Measurements from ENCODE around the gene RBM19. TPM values are rescaled to one million over a fixed set of nuclear protein-coding genes. Genes with fewer than 3 reads are reported as not detected.

RBM19 gene
- total RNA-seq, 1 donor from 2014 or later: 30.6 TPM

DNA sequence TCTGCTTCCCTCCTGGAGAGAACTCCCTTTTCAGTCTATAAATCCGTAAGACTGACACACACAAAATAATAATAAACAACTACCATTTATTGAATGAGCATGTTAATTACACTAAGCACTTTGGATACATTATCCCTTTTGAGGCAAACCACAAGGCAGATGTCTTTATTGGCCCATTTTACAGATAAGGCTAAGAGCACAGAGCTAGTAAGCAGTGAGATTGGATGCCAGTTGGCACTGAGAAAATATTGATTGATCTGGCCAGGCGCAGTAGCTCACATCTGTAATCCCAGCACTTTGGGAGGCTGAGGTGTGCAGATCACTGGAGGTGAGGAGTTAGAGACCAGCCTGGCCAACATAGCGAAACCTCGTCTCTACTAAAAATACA is 21.9 kb upstream of the RBM19 start:
- DNase-seq (ENCODE audit: low spot score): no peak

DNA sequence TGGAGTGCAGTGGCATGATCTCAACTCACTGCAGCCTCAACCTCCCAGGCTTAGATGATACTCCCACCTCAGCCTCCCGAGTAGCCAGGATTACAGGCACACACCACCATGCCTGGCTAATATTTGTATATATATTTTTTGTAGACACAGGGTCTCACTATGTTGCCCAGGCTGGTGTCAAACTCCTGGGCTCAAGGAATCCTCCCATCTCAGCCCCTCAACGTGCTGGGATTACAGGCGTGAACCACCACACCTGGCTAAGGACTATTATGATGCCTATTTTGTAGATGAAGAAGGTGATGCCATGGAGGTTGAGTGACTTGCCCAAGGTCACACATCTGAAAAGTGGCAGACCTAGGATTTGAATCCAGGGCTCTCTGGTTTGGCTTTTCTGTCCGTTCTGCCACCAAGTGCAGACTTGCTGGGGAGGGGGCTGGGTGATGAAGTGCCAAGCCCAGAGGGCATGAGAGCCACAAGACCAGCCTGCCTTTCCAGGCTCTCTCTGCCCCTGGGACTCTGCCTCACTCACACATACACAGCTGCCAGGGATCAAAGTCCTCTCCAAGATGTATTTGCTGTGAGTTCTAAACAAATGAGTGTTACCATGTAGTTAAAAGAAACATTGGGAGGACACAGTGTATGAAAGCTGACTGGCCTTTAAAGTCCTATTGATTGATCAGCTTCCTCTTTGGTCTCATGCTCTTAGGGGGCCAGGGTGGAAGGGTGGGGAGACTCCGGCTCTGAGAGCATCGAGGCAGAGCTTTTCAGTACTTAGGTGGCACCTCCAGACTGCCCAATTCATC is 21.3 kb upstream of the RBM19 start:
- DNase-seq (ENCODE audit: low spot score): peak; percentile 20

DNA sequence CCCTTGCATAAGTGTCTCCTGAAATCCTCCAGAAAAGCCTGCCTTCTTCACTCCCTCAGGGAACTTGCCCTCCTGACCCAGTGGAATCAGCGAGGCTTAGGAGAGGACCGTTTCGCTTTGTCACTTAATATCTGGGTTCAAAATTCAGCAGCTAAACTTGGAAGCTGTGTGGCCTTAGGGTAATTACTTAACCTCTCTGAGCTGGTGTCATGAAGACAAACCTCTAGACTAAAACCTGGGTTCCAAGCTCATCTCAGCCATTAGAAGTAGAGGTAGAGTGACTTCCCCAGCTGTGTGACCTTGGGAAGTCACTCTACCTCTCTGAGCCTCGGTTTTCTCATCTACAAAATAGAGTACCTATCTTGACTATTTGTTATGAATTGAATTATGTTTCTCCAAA is 18.3 kb upstream of the RBM19 start:
- no peak for DNase-seq (ENCODE audit: low spot score)

DNA sequence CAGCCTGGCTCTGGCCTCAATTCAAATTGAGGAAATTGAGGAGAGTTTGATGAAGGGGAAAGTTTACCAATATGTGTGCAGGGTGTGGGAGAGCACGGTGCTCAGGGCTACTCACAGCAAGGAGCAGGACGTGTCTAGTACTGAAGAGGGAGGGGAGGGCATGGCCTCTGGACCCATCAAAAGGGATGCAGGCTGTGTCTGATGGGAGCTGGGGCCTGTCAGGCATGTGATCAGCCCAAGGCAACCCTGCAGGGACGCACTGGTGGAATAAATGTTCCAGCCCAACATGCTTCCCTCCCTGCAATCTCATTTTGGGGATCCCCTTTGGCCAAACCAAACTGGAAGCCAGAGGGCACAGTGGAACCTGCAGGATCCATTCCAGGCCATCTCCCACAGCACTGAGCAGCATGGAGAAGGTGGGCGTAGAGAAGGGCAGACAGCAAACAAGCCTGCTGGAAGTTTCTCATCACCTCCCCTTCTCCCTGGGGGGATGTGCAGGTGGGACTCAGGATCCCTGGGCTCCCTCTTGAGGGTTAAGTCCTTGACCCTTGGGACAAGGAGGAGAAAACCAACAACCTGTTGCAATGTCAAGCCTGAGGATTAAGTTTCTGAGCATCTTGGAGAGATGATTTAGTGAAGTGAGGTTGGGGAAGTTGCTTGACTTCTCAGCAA is 17.8 kb upstream of the RBM19 start:
- DNase-seq (ENCODE audit: low spot score): no peak

DNA sequence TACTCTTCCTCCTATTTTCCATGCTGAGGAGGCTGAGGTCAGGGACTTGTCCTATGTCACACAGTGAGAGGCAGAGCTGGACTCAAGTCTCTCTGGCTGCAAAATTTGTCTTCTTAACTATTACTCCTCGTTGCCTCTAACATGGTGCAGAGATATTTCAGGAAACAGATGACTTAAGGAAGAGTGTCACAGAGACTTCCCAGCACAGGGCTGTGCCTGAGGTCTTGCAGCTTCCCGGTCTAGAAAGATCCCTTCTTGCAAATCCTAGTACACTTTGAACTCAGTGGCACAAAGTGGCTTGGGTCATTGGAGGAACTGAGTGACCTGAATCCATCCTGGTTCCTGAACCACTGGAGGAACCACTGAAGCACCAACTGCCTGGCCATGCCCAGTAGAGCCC is 17.1 kb upstream of the RBM19 start:
- no peak for DNase-seq (ENCODE audit: low spot score)

DNA sequence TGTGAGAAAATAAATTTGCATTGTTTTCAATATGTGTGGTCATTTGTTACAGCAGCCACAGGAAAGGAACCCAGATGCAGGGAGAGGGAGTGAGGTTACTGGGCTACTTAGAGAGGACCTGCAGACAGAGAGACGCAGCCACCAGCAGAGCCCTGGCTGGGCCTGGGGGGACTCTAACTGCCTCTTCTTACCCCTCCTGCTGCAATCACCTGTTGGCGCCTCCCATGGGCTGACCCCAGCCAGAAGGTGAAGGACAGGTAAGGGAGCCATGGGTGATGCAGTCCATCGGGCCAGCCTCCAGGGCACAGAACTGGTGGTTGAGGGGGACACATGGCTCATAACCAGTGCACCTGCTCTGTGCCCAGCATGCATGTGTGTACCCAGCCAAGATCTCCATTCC is 15.8 kb upstream of the RBM19 start:
- DNase-seq (ENCODE audit: low spot score): no peak

DNA sequence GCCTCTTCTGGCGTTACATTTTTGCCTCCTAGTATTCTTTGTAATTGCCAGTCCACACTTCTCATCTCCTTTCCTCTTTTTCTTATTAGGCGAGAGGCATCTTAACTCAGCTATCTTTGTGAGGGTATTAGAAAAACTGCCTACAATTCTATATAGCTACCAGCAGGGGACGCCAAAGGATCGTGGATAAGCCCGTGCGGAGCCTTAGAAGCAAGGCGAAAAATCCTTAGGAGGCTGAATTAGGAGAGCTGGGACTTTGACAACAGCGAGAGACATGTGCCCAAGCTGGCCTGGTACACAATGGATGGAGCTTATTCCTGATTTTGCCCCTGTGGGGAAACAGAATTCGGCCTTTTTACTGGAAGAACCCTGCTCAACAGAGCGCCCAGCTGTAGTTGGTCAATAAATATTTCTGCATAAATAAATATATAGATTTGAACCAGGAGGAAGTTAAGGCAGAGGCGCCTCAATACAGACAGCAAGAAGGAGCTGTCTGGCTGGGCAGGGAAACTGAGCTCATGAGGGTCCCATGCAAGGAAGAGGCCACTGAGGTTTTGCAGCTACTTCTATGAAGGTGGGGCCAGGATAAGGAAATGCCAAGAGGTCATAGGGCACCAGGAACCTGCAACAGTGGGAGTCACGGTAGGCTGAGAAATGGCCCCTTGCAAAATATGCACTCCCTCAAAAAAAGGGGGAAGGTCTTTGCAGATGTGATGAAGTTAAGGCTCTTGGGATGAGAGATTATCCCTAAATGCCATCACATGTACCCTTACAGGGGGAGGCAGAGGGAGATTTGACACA is 14.6 kb upstream of the RBM19 start:
- peak; percentile 34 for DNase-seq (ENCODE audit: low spot score)

DNA sequence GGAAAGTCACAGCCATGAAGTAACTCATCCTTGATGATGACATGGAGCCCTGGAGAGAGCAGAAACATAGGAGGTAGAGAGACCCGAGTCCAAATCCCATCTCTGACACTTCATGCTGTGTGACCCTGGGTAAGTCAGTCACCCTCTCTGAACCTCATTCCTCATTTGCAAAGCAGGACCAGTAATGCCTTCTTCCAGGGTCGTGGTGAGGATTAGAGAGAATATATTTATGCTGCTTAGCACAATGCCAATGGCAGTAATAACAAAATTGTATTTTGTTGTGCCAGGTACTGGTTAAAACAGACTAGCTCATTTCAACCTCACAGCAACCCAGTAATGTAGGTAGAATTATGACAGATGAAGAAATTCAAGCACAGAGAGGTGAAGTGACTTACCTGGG is 13.9 kb upstream of the RBM19 start:
- no peak for DNase-seq (ENCODE audit: low spot score)

DNA sequence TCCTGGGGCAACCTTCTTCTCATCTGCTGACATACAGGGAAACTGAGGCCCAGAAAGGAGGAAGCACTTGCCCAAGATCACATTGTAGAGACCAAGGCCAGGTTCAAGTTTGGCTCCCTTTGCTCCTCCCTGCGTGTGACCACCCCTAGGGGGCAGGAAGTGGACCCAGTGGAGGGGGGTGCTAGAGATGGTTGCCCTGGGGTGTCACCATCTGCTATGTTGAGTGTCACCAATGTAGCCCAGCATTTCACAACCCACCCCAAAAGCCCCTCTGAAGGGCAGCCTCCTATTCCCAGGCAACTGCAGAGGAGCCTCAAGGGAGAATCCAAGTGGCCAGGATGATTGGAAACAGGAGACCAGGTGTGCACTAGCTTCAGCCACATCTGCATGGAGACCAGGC is 12.0 kb upstream of the RBM19 start:
- DNase-seq (ENCODE audit: low spot score): no peak

DNA sequence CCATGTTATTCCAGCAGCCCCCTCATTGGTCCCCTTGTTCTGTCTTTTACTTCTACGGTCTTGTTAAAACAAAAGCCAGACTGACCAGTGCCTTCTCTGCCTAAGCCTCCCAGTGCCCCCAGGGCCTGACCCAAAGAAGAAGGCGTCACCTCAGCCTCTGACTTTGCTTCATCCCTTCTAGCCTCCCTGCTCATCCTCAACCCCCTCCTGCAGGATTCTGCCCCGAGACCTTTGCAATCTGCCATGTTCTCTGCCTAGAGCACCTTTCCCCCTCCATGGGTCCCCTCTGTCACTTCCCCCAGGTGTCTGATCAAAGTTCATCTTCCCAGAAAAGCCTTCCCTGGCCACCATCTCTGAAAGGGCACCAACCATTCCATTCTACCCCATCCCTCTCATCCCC is 7.9 kb upstream of the RBM19 start:
- no peak for DNase-seq (ENCODE audit: low spot score)

DNA sequence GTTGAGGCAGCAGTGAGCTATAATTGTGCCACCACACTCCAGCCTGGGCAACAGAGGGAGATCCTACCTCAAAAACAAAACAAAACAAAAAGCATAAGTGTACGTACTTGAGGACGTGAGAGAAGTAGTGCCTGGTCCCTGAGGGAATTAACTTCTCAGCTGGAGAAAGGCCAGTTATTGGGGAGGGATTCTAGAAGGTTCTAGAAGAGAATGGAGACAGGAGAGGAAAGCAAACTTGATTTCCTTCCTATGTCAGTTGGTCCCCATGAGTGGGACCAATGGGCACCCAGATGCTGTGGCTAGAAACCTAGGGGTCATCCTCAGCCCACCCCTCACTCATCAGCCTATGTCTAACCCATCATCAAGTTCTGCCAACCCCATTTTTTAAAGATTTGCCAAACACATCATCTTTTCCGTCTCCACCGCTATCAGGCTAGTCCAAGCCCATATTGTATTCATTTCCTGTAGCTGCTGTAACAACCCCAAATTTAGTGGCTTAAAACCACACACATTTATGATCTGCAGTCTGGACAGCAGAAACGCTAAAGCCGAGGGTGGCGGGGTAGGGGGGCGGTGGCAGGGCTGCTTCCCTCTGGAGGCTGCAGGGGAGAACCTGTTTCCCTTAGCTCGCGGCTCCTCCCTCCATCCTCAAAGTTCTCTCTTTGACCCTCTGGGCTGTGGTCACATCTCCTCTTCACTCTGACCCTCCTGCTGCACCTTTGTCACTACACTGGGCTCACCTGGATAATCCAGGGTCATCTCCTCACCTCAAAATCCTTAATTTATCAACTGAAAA is 7.2 kb upstream of the RBM19 start:
- no peak for DNase-seq (ENCODE audit: low spot score)

DNA sequence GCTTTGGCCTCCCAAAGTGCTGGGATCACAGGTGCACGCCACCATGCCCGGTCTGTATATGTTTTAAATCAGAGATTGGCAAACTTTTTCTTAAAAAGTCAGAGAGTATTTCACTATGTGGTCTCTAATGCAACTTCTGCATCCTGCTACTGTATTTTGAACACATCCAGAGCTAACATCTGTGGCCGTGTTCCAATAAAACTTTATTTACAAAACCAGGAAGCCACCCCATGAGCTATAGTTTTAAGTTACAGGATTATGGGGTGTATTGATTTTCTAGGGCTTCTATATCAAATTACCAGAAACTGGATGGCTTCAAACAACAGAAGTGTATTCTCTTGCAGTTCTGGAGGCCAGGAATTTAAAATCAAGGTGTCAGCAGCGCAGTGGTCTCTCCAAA is 5.3 kb upstream of the RBM19 start:
- no peak for DNase-seq (ENCODE audit: low spot score)

DNA sequence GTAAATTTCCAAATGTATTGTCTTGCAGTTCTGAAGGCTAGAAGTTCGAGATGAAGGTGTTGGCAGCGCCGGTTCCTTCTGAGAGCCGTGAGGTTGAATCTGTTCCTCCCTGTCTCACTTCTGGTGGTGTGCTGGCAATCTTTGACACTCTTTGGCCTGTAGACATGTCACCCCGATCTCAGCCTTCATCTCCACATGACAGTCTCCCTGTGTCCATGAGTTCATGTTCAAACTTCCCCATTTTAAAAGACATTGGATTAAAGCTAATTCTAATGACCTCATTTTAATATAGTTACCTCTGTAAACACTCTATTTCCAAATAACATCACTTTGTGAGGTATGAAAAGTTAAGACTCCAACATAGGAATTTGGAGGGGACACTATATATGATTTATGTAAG is 4.1 kb upstream of the RBM19 start:
- no peak for DNase-seq (ENCODE audit: low spot score)

DNA sequence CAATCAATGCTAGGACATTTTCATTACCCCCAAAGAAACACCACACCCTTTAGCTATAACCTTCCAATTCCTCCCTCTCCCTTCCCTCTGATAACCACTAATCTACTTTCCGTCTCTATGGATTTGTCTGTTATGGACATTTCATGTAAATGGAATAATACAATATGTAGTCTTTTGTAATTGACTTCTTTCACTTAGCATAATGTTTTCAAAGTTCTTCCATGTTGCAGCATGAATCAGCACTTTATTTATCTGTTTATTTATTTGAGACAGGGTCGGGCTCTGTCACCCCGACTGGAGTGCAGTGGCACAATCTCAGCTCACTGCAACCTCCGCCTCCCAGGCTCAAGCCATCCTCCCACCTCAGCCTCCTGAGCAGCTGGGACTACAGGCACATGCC is 1.2 kb upstream of the RBM19 start:
- no peak for DNase-seq (ENCODE audit: low spot score)

DNA sequence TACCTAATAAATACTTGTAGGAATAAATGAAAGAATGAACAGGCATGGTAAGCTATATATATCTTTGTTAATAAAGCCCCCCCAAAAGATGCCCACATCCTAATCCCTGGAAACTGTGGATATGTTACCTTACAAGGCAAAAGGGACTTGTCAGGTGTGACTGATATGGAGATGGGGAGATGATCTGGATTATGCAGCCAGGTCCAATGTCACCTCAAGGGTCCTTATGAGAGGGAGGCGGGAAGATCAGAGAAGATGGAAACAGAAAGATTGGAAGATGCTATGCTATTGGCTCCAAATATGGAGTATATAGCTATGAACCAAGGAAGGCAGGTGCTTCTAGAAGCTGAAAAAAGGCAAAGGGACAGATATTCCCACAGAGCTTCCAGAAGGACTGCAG is 3.4 kb downstream of the RBM19 start:
- DNase-seq (ENCODE audit: low spot score): no peak

DNA sequence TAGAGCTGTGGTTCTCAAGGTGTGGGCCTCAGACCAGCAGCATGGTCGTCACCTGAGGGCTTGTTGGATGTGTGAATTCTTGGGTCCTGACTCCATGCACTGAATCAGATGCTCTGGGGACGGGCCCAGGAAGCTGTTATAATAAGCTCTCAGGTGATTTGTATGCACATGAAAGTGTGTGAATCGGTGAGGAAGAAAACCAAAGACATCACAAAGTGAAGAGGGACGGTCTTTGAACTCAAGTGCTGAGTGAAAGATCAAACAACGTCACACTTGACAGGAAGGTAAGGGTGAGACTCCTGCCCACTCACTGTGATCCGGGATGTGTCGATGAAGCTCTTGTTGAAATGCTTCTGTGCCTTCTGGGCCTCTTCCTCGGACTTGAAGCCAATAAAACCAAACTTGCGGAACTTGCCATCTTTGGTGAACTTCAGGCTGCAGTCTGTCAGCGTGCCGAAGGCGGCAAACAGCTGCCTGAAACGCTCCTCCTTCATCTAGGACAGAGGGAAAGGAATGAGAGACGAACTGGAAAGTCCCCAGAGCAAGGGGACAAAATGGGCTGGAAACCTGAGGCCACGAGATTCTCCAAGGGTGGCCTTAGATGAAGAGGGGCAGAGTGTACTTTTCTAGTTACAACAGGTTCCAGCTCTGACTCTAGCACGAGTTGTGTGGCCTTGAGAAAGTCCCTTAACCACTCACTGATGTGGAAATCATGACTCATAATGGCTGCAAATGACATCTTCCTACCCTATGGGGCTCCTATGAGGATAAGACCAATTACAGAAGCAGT is 4.0 kb downstream of the RBM19 start:
- DNase-seq (ENCODE audit: low spot score): no peak

DNA sequence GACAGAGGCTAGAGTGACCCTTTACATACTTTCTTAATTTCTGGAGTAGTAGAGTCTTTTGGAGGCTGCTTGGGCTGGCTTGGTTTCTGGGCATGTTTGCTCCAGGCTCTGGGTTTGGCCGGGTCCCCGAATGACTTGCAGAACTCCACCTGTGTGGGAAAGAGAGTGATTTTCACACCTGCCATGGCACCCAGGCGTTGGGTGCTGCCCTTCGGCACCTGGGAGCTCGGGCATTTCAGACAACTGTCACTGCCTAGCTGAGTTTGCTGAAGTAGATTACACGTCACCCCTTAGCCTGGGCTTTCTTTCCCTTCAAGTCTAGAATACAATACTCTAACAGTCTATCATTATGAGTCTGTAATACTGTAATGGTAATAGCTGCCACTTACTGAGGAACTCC is 6.1 kb downstream of the RBM19 start:
- DNase-seq (ENCODE audit: low spot score): no peak

DNA sequence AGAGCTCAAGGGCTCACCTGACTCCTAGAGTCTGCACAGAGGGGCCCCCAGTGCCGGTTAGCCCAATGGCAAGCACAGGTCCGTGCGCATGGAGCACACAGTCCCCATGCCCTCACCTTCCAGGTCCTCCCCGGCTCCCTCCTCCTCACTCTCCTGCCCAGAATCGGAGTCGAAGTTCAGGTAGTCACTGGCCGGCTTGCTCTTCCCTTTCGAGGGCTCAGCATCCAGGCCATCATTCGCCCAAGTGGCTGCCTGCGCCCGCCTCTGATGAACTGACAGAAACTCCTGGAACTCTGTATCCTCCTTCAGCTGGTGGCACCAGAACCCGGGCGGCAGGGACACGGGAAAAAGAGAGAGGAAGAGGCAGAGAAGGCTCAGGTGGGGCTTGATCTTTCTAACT is 7.0 kb downstream of the RBM19 start:
- no peak for DNase-seq (ENCODE audit: low spot score)

DNA sequence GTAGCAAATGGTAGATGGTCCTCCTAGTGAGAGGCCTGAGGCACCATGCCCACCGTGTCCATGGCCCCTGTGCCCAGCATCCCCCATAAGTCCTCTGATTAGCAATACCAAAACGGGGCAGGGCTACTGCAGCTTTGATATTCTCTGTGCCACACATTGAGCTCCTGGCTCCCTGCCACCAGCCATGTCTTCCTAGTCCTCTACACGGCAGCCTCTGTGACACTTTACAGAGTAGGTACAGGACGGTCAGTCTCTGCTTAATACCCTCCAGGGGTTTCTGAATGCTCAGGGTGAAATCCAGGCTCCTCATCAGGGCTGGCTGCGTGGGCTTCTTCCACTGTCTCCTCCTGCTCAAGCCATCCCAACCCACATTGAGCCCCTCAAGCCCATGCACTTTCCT is 8.0 kb downstream of the RBM19 start:
- no peak for DNase-seq (ENCODE audit: low spot score)

DNA sequence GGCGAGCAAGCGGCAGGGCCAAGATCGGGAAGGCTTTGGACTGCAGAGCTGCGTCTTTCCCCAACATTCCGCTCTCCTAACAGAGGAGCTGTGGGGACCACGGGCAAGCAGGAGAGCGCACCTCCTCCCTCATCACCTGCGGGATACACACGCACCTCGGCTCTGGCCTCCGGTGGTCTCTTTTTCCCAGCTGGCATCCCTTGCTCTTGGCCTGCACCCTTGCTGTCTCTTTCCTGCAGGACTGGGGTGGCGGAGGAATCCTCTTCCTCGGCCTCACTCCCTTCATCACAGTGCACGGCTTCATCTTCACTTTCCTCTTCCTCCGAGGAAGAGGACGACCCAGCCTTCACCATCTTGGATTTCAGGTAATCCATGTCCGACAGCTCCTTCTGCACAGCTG is 8.5 kb downstream of the RBM19 start:
- no peak for DNase-seq (ENCODE audit: low spot score)
